HG03175 (cell line): Measurements from ENCODE around the gene SHROOM3.

ENCODE experiments used
- ATAC-seq: cut with Tn5 transposase; IDR thresholded peaks from one replicate; pipeline ENCODE4 v1.9.1; 2021; ENCODE audit warnings: mild to moderate bottlenecking, moderate library complexity; ENCODE audit not compliant: unreplicated experiment

Gene SHROOM3

DNA sequence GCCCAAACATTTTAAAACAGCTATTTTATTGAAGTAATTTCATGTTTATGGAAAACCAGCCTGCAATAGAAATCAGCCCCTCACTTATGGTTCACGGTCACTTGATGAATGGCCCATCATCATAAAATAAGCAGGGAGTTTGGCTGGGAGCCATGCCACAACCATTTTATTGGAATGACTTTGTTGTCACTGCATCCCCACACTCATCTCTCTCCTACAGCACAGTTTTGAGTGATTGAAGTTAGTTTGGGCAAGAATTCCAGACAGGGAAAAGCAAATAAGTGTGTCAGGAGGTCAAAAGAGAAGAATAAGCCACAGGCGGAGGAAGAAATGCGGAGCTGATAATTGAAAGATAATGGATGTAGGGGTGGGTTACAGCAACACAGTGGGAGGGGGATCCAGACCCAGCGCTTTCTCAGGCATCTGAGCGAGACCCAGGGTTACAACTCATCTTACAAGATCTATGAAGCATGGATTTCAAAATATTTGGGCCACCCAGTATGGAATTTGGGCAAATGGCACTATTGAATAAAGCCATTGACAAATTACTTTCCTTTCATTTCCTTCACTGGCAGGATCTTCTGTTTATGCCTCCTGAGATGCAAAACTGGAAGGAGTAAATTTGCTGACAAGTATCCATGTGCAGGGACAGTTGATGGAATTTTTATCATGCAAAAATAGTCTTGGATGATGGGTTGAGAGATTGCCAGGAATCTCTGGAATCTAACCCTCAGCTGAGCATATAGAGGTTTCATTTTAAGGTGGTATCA is 100.8 kb downstream of the SHROOM3 start:
- no peak for ATAC-seq

DNA sequence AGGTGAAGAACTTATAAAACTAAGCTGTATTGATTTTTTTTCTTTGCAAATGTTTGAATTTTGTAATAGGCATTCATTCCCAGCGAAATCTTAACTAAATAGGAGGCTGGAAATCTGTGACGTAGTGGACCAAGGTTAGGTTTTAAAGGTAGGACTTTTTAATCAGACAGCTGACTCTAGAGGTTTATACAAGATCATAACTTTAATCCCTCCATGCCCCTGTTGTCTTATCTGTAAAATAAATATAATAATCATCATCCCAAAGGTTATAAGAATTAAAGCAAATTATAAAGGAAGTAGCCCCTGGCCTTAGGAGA is 101.3 kb downstream of the SHROOM3 start:
- no peak for ATAC-seq

DNA sequence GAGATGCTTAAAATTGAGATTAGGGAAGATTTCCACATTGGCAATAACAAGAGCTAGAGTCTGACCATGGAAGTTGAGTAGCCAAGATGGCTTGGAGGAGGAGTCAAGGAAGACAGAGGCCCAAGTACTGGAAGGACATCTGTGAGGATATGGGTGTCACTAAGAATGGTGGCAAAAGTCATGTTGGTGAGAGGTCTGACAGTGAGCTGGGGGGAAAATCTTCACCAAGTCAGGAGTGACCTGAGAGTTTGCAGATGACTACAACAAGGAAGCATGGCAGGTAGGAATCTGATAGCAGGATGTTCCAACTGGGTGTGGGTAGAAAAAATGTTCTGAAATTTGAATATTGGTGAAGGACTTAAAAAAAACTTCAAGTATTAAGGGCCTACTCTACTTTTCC is 103.3 kb downstream of the SHROOM3 start:
- no peak for ATAC-seq

GRCh38 chr4:76539979-76540378 is 105.0 kb downstream of the SHROOM3 start:
- no peak for ATAC-seq

GRCh38 chr4:76540486-76540885 is 105.5 kb downstream of the SHROOM3 start:
- no peak for ATAC-seq

DNA sequence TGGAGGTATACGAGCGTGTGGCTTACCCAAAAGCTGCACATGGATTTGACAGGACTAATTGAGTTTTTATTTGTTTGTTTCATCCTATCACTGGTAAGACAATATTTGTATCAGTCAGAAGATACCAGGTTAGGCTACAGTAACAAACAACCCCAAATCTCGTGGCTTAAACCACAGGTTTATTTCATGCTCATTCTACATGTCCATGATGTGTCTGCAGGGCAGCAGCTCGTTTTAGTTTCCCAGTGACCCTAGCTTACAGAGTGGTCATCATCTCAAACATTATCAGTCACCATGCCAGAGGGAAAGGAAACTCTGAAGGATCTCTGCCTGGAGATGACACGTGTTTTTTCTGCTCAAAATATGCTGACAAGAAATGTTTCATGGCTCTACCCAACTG is 108.3 kb downstream of the SHROOM3 start:
- ATAC-seq, result no peak

DNA sequence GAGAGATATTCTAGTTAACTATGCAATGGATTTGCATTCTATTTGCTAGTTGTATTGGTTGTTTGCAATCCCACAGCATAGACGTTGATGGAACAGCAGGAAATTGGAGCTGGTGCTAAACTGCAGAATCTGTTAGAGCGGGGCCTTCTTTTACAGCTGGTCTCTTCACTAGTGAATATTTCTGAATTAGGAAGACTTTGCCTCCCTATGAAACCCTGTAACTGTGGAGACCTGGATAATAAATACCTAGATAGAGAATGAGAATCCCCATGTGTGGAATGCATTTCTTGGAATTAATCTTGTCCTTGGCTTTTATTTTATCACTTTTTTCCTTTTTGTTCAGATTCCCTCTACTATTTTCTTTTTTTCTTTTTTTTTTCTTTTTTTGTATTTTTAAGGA is 109.7 kb downstream of the SHROOM3 start:
- ATAC-seq, result no peak

- no peak for ATAC-seq
Observed at GRCh38 chr4:76545226-76545884, 110.3 kb downstream of the SHROOM3 start.

DNA sequence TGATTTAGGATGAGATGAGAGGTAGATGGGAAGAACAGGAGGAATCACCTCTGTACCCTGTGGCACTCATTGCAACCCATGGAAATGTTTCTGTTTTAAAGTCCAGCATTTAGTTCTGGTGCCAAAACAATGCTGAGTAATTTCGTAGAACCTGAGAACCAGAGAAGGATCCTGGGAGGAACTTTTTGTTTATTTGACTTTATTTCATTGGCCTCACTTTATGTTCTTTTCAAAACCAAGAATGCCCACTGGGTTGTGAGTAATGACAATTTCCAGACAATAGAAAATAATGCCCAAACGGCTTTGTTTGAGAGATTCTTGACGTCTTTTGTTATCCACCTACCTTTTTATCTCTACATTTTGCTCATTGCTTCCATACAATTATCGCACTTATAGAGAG is 111.3 kb downstream of the SHROOM3 start:
- no peak for ATAC-seq

GRCh38 chr4:76546759-76547742 is 112.0 kb downstream of the SHROOM3 start:
- ATAC-seq, result no peak

- no peak for ATAC-seq
Observed at GRCh38 chr4:76548704-76549103, 113.7 kb downstream of the SHROOM3 start.

- no peak for ATAC-seq
Observed at GRCh38 chr4:76549765-76550164, 114.7 kb downstream of the SHROOM3 start.

DNA sequence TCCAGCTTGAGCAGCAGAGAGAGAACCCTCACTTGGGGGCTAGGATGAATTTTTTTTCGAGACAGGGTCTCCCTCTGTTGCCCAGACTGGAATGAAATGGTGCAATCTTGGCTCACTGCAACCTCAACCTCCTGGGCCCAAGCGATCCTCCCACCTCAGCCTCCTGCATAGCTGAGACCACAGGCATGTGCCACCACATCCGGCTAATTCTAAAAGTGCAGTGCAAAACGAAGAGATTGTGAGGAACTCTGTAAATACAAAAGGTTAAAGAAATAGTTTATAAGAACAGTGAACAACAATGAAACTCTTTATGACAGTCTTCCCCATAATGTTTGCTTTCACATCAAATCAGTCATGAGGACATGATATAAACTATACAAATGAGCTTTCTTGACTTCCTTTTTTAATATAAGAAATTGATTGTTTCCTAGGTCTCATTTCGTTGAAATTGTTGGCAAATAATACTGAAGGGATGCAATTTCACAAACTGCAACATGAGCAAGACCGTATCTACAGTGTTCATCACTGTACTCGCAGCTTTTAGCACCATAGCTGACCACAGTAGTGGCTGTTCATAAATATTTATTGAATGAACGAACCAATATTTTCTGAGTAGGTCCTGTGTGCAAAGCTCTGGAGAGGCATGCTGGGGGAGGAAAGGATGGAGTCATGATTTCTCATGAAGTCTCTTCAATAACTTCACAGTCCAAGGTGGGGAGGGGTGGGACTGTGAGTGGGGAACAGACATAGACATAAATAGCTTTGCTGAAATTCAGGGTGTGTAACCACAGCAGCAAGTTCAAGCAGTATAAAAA is 116.1 kb downstream of the SHROOM3 start:
- ATAC-seq, result no peak

DNA sequence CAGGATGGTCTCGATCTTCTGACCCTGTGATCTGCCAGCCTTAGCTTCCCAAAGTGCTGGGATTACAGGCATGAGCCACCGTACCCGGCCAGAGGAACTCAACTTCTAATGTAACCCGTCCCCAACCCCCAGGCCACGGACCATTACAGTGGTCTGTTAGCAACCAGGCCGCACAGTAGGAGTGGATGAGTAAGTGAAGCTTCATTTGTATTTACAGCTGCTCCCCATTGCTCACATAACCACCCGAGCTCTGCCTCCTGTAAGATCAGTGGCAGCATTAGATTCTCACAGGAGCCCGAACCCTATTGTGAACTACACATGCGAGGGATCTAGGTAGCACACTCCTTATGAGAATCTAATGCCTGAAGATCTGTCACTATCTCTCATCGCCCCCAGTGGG is 119.6 kb downstream of the SHROOM3 start:
- no peak for ATAC-seq

DNA sequence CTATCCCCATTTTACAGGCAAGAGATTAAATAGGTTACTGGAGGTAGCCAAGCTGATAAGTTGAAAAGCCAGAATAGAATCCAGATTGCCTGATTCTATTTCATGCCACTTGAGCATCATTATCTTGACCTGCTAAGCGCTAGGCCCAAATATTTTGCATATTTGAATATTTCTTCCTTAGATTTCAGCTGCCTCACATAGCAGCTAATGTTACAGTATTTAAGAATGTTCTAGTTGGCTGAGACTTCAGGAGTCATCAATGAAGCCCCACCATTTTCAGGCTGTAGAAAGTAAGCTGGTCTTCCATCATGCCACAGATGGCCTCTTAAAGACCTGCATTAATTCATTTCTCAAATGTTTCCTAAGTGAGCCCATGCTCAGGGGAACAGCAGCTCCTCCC is 121.4 kb downstream of the SHROOM3 start:
- no peak for ATAC-seq

GRCh38 chr4:76558396-76559235 is 123.6 kb downstream of the SHROOM3 start:
- ATAC-seq, result no peak

DNA sequence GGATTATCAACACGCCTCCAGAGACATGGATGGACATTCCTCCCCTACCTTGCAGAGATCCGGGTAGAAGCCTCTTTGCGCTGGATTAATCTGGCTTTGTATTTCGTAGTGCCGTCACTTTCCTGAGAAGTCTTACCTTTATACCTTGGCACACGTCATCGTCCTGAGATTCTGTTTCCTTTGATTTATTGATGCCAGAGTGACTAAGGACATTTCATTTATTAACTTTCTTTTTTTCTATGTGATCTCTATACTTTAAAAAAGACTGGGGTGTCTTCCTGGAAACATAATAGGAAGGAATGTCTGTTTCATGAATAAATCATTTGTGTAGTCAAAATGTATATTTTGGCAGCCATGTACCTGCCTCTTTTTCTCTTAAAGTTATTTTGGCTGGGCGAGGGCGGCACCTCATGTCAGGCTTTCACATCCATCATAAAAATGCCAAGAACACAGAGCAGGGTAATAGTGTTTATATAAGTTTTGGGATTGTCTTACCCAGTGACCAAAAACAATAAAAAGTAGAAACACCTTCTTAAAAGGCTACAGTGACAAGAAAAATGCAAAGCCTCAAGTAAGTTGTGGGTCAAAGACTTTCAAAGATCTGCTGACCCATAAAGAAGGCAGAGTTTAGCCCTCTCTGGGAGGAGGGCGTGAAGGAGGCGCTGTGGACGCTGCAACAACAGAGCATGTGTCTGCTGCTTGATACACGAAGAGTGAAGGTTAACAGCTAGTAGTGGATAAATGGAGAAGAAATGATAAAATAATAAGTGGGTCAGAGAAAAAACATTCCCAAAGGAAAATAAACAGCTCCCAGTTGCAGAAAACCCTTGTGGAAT is 124.4 kb downstream of the SHROOM3 start:
- no peak for ATAC-seq

- no peak for ATAC-seq
Observed at GRCh38 chr4:76562161-76562560, 127.1 kb downstream of the SHROOM3 start.
